H9 (cell line): ENCODE measurements around the gene NLRC3. TPM values are rescaled to one million over a fixed set of nuclear protein-coding genes. Genes with fewer than 3 reads are reported as not detected.

Experiments
- DNase-seq: peaks from one replicate; pipeline ENCODE4 v3.0.0-alpha.2; 2017
- H2AFZ ChIP-seq: one replicate; pipeline ENCODE4 v1.6.1; 2013; ENCODE audit warnings: mild to moderate bottlenecking, low read length, control low read depth, moderate library complexity
- H2AK5ac ChIP-seq: 2 replicates; pipeline ENCODE4 v1.6.1; 2013; ENCODE audit warnings: low read length, control low read depth, mixed read lengths; ENCODE audit not compliant: insufficient read length
- H2BK120ac ChIP-seq: one replicate; pipeline ENCODE4 v1.6.1; 2013; ENCODE audit warnings: low read depth, mild to moderate bottlenecking, low read length, control low read depth, inconsistent platforms; ENCODE audit not compliant: poor library complexity, severe bottlenecking
- H2BK12ac ChIP-seq: 2 replicates; pipeline ENCODE4 v1.6.1; 2013; ENCODE audit warnings: low read length, control low read depth, mixed read lengths, low read depth; ENCODE audit not compliant: insufficient read length
- H2BK15ac ChIP-seq: 2 replicates; pipeline ENCODE4 v1.6.1; 2013; ENCODE audit warnings: low read depth, low read length, control low read depth
- H2BK20ac ChIP-seq: one replicate; pipeline ENCODE4 v1.6.1; 2013; ENCODE audit warnings: low read depth, mild to moderate bottlenecking, low read length, control low read depth, inconsistent platforms; ENCODE audit not compliant: poor library complexity, severe bottlenecking
- H2BK5ac ChIP-seq: 2 replicates; pipeline ENCODE4 v1.6.1; 2013; ENCODE audit warnings: low read length, control low read depth, mixed read lengths; ENCODE audit not compliant: insufficient read length
- H3K14ac ChIP-seq: 2 replicates; pipeline ENCODE4 v1.6.1; 2013; ENCODE audit warnings: low read length, control low read depth; ENCODE audit not compliant: insufficient read depth
- H3K18ac ChIP-seq: 2 replicates; pipeline ENCODE4 v1.6.1; 2013; ENCODE audit warnings: low read depth, mild to moderate bottlenecking, mixed read lengths, low read length, control low read depth; ENCODE audit not compliant: insufficient read length
- H3K23ac ChIP-seq: 2 replicates; pipeline ENCODE4 v1.6.1; 2013; ENCODE audit warnings: low read length, control low read depth, mixed read lengths, low read depth; ENCODE audit not compliant: insufficient read length
- H3K23me2 ChIP-seq: 2 replicates; pipeline ENCODE4 v1.6.1; 2013; ENCODE audit warnings: low read depth, mild to moderate bottlenecking, mixed read lengths, low read length, control low read depth; ENCODE audit not compliant: insufficient read length, poor library complexity, severe bottlenecking
- H3K27ac ChIP-seq: 2 replicates; pipeline ENCODE4 v1.5.1; 2013; ENCODE audit warnings: low read length, control low read depth, mixed read lengths, low read depth; ENCODE audit not compliant: insufficient read length
- H3K27me3 ChIP-seq: 2 replicates; pipeline ENCODE4 v1.6.1; 2013; ENCODE audit warnings: low read length, control low read depth, inconsistent platforms; ENCODE audit not compliant: insufficient read depth
- H3K4ac ChIP-seq: 2 replicates; pipeline ENCODE4 v1.6.1; 2013; ENCODE audit warnings: low read depth, mild to moderate bottlenecking, control low read depth, inconsistent platforms, low read length, moderate library complexity
- H3K4me1 ChIP-seq: 2 replicates; pipeline ENCODE4 v1.6.1; 2013; ENCODE audit warnings: low read length, control low read depth, inconsistent platforms; ENCODE audit not compliant: insufficient read depth
- H3K4me2 ChIP-seq: 2 replicates; pipeline ENCODE4 v1.6.1; 2013; ENCODE audit warnings: low read length, control low read depth, mixed read lengths; ENCODE audit not compliant: insufficient read length, insufficient read depth
- H3K56ac ChIP-seq: 2 replicates; pipeline ENCODE4 v1.6.1; 2013; ENCODE audit warnings: low read depth, mild to moderate bottlenecking, mixed read lengths, low read length, control low read depth; ENCODE audit not compliant: insufficient read length
- H3K79me1 ChIP-seq: 2 replicates; pipeline ENCODE4 v1.6.1; 2013; ENCODE audit warnings: low read depth, mild to moderate bottlenecking, moderate library complexity, low read length, control low read depth, inconsistent platforms; ENCODE audit not compliant: insufficient read depth, poor library complexity, severe bottlenecking
- H3K79me2 ChIP-seq: 2 replicates; pipeline ENCODE4 v1.6.1; 2013; ENCODE audit warnings: low read length, control low read depth, inconsistent platforms; ENCODE audit not compliant: insufficient read depth
- H3K9ac ChIP-seq: 2 replicates; pipeline ENCODE4 v1.6.1; 2013; ENCODE audit warnings: low read length, control low read depth, mixed read lengths; ENCODE audit not compliant: insufficient read length; ENCODE audit errors: extremely low read depth
- H3K9me3 ChIP-seq: one replicate; pipeline ENCODE4 v1.6.1; 2013; ENCODE audit warnings: low read depth, low read length, inconsistent platforms; ENCODE audit not compliant: control insufficient read depth
- H3T11ph ChIP-seq: one replicate; pipeline ENCODE4 v1.6.1; 2013; ENCODE audit warnings: mild to moderate bottlenecking, low read length, control low read depth, inconsistent platforms
- H4K20me1 ChIP-seq: one replicate; pipeline ENCODE4 v1.6.1; 2013; ENCODE audit not compliant: control insufficient read depth, insufficient read length, insufficient read depth
- H4K5ac ChIP-seq: 2 replicates; pipeline ENCODE4 v1.6.1; 2013; ENCODE audit warnings: low read depth, mild to moderate bottlenecking, mixed read lengths, low read length, control low read depth; ENCODE audit not compliant: insufficient read length
- H4K8ac ChIP-seq: replicated peaks from 2 replicates; pipeline ENCODE4 v1.6.1; 2013; ENCODE audit warnings: low read length, control low read depth, mixed read lengths, low read depth; ENCODE audit not compliant: insufficient read length
- H4K91ac ChIP-seq: 2 replicates; pipeline ENCODE4 v1.6.1; 2013; ENCODE audit warnings: low read depth, mild to moderate bottlenecking, moderate library complexity, mixed read lengths, low read length, control low read depth; ENCODE audit not compliant: insufficient read length
- H3K27ac Mint-ChIP-seq, 3 experiments: 2 replicates in 2 of 3; 3 replicates in 1 of 3; pipeline ENCODE4 v1.8.0; 2020 to 2021; ENCODE audit warnings: mixed read lengths in 3 of 3, mild to moderate bottlenecking in 1 of 3, moderate library complexity in 1 of 3
- H3K27me3 Mint-ChIP-seq: 2 replicates; pipeline ENCODE4 v1.8.0; 2021; ENCODE audit warnings: low read depth, mild to moderate bottlenecking, moderate library complexity, mixed read lengths
- H3K36me3 Mint-ChIP-seq, 3 experiments: 2 replicates in 2 of 3; 3 replicates in 1 of 3; pipeline ENCODE4 v1.8.0; 2020 to 2021; ENCODE audit warnings: low read depth in 3 of 3, mixed read lengths in 3 of 3; ENCODE audit not compliant: insufficient read depth in 1 of 3
- H3K4me1 Mint-ChIP-seq, 2 experiments: 2 replicates each; pipeline ENCODE4 v1.8.0; 2020; ENCODE audit warnings: mixed read lengths in 2 of 2
- H3K4me3 Mint-ChIP-seq, 2 experiments: 2 replicates in 1 of 2; 3 replicates in 1 of 2; pipeline ENCODE4 v1.8.0; 2020 to 2021; ENCODE audit warnings: mild to moderate bottlenecking in 2 of 2, mixed read lengths in 2 of 2, moderate library complexity in 1 of 2
- H3K9me3 Mint-ChIP-seq, 2 experiments: 2 replicates in 1 of 2; 3 replicates in 1 of 2; pipeline ENCODE4 v1.8.0; 2020; ENCODE audit warnings: mild to moderate bottlenecking in 2 of 2, mixed read lengths in 2 of 2, moderate library complexity in 1 of 2
- WGBS: extraction: QIAGEN DNeasy Blood & Tissue Kit; methylation state at CpG from one replicate; pipeline ENCODE4 v1.1.7; 2013; ENCODE audit warnings: missing lambda C conversion rate, low lambda C conversion rate, mixed read lengths; ENCODE audit not compliant: insufficient read length; ENCODE audit errors: extremely low coverage; 5-methylcytosine and 5-hydroxymethylcytosine counted together
- total RNA-seq: library from RNA; stranded (reverse); gene quantifications from 2 replicates; pipeline ENCODE4 v1.2.1, GENCODE V29; 2021
- TF ChIP-seq, protein P1 (sequence below): fragments of 200-600 bp; sonication (generic); conservative IDR thresholded peaks from 3 replicates; pipeline ENCODE4 v1.8.0; 2021; ENCODE audit warnings: antibody characterized with exemption, mild to moderate bottlenecking

Gene NLRC3
- total RNA-seq, 1 experiment from 2014 or later: 0.44 TPM

- Histone ChIP-seq H4K91ac (no peak overlapping the region), H3K4me2 (peak overlapping the region; percentile 35), H3K9me3 (no peaks in the 10 kb centered on the region), H2AFZ (no peak overlapping the region), H3K14ac (no peak overlapping the region), H3K4me1 (peaks cover 4% of the 10 kb centered on the region; the same call in 1 of the 2 replicates), H2BK20ac (no peak overlapping the region), H3K27me3 (no peaks in the 10 kb centered on the region), H4K8ac (no peak overlapping the region), H4K20me1 (no peaks in the 10 kb centered on the region), H3K23me2 (peaks cover 5% of the 10 kb centered on the region), H3K79me2 (no peaks in the 10 kb centered on the region), H3K23ac (no peak overlapping the region), H2AK5ac (no peak overlapping the region), H3K9ac (no peak overlapping the region), H3K27ac (no peak overlapping the region), H2BK120ac (no peak overlapping the region), H3K18ac (peak overlapping the region; percentile 7), H3K79me1 (no peaks in the 10 kb centered on the region), H3K56ac (no peak overlapping the region), H3T11ph (no peak overlapping the region), H2BK5ac (no peak overlapping the region), H4K5ac (no peak overlapping the region), H2BK12ac (no peak overlapping the region), H2BK15ac (no peak overlapping the region), H3K4ac (no peak overlapping the region)
- H3K9me3 Mint-ChIP-seq: peaks cover 5 to 6% of the 10 kb centered on the region in 2 experiments; a peak in 3 of 5 replicates
- TF ChIP-seq, protein P1, sequence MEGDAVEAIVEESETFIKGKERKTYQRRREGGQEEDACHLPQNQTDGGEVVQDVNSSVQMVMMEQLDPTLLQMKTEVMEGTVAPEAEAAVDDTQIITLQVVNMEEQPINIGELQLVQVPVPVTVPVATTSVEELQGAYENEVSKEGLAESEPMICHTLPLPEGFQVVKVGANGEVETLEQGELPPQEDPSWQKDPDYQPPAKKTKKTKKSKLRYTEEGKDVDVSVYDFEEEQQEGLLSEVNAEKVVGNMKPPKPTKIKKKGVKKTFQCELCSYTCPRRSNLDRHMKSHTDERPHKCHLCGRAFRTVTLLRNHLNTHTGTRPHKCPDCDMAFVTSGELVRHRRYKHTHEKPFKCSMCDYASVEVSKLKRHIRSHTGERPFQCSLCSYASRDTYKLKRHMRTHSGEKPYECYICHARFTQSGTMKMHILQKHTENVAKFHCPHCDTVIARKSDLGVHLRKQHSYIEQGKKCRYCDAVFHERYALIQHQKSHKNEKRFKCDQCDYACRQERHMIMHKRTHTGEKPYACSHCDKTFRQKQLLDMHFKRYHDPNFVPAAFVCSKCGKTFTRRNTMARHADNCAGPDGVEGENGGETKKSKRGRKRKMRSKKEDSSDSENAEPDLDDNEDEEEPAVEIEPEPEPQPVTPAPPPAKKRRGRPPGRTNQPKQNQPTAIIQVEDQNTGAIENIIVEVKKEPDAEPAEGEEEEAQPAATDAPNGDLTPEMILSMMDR: no peak
- peaks cover 63% of the 10 kb centered on the region for H3K27me3 Mint-ChIP-seq
- H3K4me3 Mint-ChIP-seq: peak overlapping the region; percentile 44 to 72
- WGBS: no CpG with 5 or more reads among the region's 11 CpGs
- H3K4me1 Mint-ChIP-seq: peaks cover 36 to 40% of the 10 kb centered on the region in 2 experiments
- peaks cover 0 to 20% (median 9%) of the 10 kb centered on the region in 3 experiments; a peak in 5 of 7 replicates for H3K36me3 Mint-ChIP-seq
- DNase-seq: peak; percentile 74
- H3K27ac Mint-ChIP-seq: peak overlapping the region; percentile 53 to 79 (median 78); a peak in 5 of 7 replicates
These were observed 23.9 kb downstream of the NLRC3 start for GRCh38 chr16:3553138-3553923.
